IgD-negative memory B cell (primary cell): ENCODE results near the gene PARG. TPM values are rescaled to one million over a fixed set of nuclear protein-coding genes. Genes with fewer than 3 reads are reported as not detected.
"Not testable (repeated sequence)": the region's sequence is repeated elsewhere in the genome, so short reads cannot be mapped to it uniquely, and the experiment has no call there.

ENCODE experiments used
- H3K27ac Mint-ChIP-seq, 3 donors: one replicate each; pipeline ENCODE4 v1.8.0; 2020 to 2022; ENCODE audit warnings: mild to moderate bottlenecking in 3 of 3, mixed read lengths in 3 of 3, moderate library complexity in 1 of 3
- H3K27me3 Mint-ChIP-seq: one replicate; pipeline ENCODE4 v1.8.0; 2021; ENCODE audit warnings: mixed read lengths
- H3K36me3 Mint-ChIP-seq: one replicate; pipeline ENCODE4 v1.8.0; 2020; ENCODE audit warnings: mild to moderate bottlenecking, mixed read lengths
- H3K4me1 Mint-ChIP-seq, 3 donors: one replicate each; pipeline ENCODE4 v1.8.0; 2020 to 2022; ENCODE audit warnings: mixed read lengths in 3 of 3, mild to moderate bottlenecking in 1 of 3
- H3K4me3 Mint-ChIP-seq, 4 donors: one replicate each; pipeline ENCODE4 v1.8.0; 2020 to 2022; ENCODE audit warnings: mild to moderate bottlenecking in 4 of 4, mixed read lengths in 4 of 4, moderate library complexity in 3 of 4
- H3K9me3 Mint-ChIP-seq, 3 donors: one replicate each; pipeline ENCODE4 v1.8.0; 2020 to 2021; ENCODE audit warnings: mixed read lengths in 3 of 3, mild to moderate bottlenecking in 1 of 3
- polyA plus RNA-seq: library from polyadenylated mRNA; unstranded; fragments of 300-500 nt; fragmentation: Illumina TruSeq; gene quantifications from one replicate; pipeline ENCODE4 v1.2.3, GENCODE V29; 2021

PARG gene
- polyA plus RNA-seq, 1 donor from 2014 or later, result 16.7 TPM

DNA sequence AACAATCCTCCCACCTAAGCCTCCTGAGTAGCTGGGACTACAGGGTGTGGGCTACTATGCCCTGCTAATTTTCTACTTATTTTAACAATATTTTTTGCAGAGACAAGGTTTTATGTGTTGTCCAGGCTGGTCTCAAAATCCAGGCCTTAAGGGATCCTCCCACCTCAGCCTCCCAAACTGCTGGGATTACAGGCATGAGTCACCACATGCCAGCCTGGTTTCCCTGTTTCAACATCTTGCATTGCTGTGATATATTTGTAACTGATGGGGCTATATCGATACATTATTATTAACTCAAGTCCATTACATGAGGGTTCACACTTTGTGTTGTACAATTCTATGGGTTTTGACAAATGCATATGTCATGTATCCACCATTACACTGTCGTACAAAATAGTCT is 137.8 kb downstream of the PARG start:
- Mint-ChIP-seq H3K27me3 (peaks cover 3% of the 10 kb centered on the region), H3K27ac (no peak overlapping the region), H3K4me1 (no peaks in the 10 kb centered on the region), H3K9me3 (peaks cover 8 to 9% (median 8%) of the 10 kb centered on the region in 3 donors), H3K36me3 (peaks cover 5% of the 10 kb centered on the region), H3K4me3 (no peak overlapping the region)

DNA sequence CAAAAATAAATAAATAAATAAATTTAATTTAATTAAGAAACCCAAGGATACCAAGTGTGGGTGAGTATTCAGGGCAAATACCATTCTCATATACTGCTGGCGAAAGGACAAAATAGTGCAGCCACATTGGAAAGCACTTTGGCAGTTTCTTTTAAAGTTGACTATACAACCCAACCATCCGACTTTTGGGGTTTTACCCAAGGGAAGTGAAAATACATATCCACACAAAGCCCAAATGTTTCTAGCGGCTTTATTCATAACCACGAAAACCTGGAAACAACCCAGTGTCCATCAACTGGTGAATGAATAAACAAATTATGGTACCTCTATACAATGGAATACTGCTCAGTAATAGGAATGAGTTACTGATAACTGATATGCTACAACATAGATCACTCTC is 143.6 kb downstream of the PARG start:
- Mint-ChIP-seq H3K9me3 (no peaks in the 10 kb centered on the region), H3K4me3 (no peak overlapping the region), H3K27me3 (peaks cover 9% of the 10 kb centered on the region), H3K27ac (no peak overlapping the region), H3K36me3 (peaks cover 4% of the 10 kb centered on the region), H3K4me1 (no peaks in the 10 kb centered on the region)

DNA sequence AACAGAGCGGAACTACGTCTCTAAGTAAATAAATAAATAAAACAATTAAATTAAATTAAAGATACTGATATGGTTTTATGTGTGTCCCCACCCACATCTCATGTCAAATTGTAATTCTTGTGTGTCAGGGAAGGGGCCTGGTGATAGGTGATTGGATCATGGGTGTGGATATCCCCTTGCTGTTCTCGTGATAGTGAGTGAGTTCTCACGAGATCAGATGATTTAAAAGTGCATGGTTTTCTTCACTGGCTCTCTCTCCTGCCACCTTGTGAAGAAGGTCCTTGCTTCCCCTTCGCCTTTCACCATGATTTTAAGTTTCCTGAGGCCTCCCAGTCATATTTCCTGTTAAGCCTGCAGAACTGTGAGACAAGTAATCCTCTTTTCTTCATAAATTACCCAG is 150.7 kb downstream of the PARG start:
- peaks cover 6% of the 10 kb centered on the region for H3K27me3 Mint-ChIP-seq
- H3K27ac Mint-ChIP-seq, result no peak overlapping the region
- H3K36me3 Mint-ChIP-seq, result peaks cover 2% of the 10 kb centered on the region
- peaks cover 0 to 1% (median 0%) of the 10 kb centered on the region in 3 donors for H3K9me3 Mint-ChIP-seq
- H3K4me1 Mint-ChIP-seq, result no peaks in the 10 kb centered on the region
- no peak overlapping the region for H3K4me3 Mint-ChIP-seq

DNA sequence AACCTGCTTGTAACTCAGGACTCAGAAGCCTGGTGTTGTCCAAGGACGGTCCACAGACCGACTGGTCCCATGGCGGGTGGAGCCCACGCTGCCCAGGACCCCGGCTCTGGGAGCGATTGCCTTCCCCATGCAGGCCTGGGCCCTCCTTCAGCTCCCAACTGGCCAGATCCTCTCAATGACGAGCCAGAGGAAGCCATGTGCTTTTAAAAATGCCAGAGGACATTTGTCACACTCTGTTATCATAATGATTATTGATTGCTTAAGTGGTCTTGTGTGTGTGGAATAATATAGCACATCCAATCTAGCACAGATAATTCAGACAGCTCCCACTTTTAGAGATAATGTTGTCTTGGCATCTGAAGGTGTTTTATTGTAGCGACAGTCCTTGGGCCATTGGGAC is 157.1 kb downstream of the PARG start:
- peaks cover 0 to 7% (median 0%) of the 10 kb centered on the region in 3 donors for H3K9me3 Mint-ChIP-seq
- H3K27me3 Mint-ChIP-seq, result peaks cover 3% of the 10 kb centered on the region
- no peaks in the 10 kb centered on the region for H3K36me3 Mint-ChIP-seq
- H3K4me3 Mint-ChIP-seq, result no peak overlapping the region
- H3K27ac Mint-ChIP-seq, result no peak overlapping the region
- H3K4me1 Mint-ChIP-seq, result peaks cover 0 to 1% (median 0%) of the 10 kb centered on the region in 3 donors

DNA sequence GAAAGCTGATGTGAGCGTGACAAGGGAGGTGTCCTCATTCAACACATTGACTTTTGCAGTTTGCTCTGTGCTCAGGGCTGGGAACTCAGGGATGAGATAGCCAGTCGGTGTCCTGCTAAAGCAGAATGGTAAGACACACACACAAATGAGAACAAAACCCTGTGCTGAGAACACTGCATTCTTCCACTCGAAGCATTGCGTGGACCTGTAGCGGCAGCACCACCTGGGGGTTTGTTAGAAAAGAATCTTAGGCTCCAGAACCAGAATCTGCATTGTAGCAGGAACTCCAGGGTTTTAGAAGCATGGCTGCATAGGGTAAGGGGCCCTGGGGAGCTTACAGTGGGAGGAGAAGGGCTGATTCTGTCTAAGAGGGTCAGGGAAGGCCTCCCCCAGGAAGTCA is 158.2 kb downstream of the PARG start:
- H3K4me1 Mint-ChIP-seq, result peaks cover 0 to 1% (median 0%) of the 10 kb centered on the region in 3 donors
- peaks cover 3% of the 10 kb centered on the region for H3K27me3 Mint-ChIP-seq
- no peaks in the 10 kb centered on the region for H3K36me3 Mint-ChIP-seq
- peaks cover 0 to 7% (median 0%) of the 10 kb centered on the region in 3 donors for H3K9me3 Mint-ChIP-seq
- no peak overlapping the region for H3K27ac Mint-ChIP-seq
- no peak overlapping the region for H3K4me3 Mint-ChIP-seq

- H3K4me3 Mint-ChIP-seq, result no peak overlapping the region
- no peak overlapping the region for H3K27ac Mint-ChIP-seq
- H3K27me3 Mint-ChIP-seq, result peaks cover 1% of the 10 kb centered on the region
- no peaks in the 10 kb centered on the region for H3K36me3 Mint-ChIP-seq
- H3K9me3 Mint-ChIP-seq, result peaks cover 2 to 6% (median 4%) of the 10 kb centered on the region in 3 donors
- peaks cover 0 to 1% (median 0%) of the 10 kb centered on the region in 3 donors for H3K4me1 Mint-ChIP-seq
Measured at GRCh38 chr10:49781247-49781646, 160.6 kb downstream of the PARG start.

DNA sequence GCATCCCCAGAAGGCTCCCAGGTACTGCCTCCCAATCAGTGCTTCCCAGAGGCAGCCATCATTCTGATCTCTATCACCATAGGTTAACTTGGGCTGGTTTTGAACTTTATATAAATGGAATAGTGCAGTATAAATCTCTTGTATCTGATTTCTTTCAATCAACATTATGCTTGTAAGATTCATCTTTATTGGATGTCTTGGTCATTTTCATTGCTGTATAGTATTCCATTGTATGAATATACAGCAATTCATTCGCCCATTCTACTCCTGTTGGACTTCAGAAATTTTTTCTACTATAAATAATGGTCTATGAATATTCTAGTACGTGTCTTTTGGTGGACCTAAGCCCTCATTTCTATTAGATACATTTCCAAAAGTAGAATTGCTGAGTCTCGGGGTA is 163.6 kb downstream of the PARG start:
- H3K36me3 Mint-ChIP-seq, result no peaks in the 10 kb centered on the region
- H3K4me3 Mint-ChIP-seq, result no peak overlapping the region
- no peak overlapping the region for H3K27ac Mint-ChIP-seq
- H3K4me1 Mint-ChIP-seq, result no peaks in the 10 kb centered on the region
- peaks cover 2 to 6% (median 4%) of the 10 kb centered on the region in 3 donors for H3K9me3 Mint-ChIP-seq
- peaks cover 10% of the 10 kb centered on the region for H3K27me3 Mint-ChIP-seq

- Mint-ChIP-seq H3K9me3 (peaks cover 2 to 6% (median 4%) of the 10 kb centered on the region in 3 donors), H3K4me1 (no peaks in the 10 kb centered on the region), H3K36me3 (no peaks in the 10 kb centered on the region), H3K27me3 (peaks cover 10% of the 10 kb centered on the region), H3K4me3 (no peak overlapping the region), H3K27ac (no peak overlapping the region)
Measured at GRCh38 chr10:49776851-49777250, 165.0 kb downstream of the PARG start.

- Mint-ChIP-seq H3K4me1 (no peaks in the 10 kb centered on the region), H3K36me3 (no peaks in the 10 kb centered on the region), H3K4me3 (no peak overlapping the region), H3K9me3 (peaks cover 0 to 4% (median 2%) of the 10 kb centered on the region in 3 donors), H3K27me3 (peaks cover 15% of the 10 kb centered on the region), H3K27ac (no peak overlapping the region)
Measured at GRCh38 chr10:49775014-49775413, 166.8 kb downstream of the PARG start.

GRCh38 chr10:49772944-49773343 is 168.9 kb downstream of the PARG start:
- H3K27ac Mint-ChIP-seq, H3K4me1 Mint-ChIP-seq, H3K9me3 Mint-ChIP-seq, H3K4me3 Mint-ChIP-seq, H3K36me3 Mint-ChIP-seq: not testable (repeated sequence)
- H3K27me3 Mint-ChIP-seq, result peaks cover 24% of the 10 kb centered on the region

DNA sequence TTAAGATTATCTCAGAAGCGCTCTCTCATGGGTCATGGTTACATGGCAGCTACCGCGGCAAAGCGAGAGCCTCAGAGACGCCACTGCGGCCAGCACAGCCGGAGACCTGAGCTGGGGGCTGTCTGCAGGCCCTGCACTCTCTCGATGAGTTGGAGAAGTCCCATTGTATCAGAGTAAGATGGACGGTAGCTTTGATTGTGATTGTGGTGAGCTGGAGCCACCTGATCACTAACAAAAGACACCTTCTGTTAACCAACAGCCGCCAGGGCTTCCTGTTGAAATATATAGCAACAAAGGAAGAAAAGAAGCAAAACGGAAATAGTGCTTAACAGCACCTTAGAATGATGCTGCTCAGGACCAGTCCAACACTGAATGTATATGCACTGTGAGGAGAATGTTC is 170.8 kb downstream of the PARG start:
- Mint-ChIP-seq H3K27ac (peak overlapping the region in 1 of 3 donors; percentile 4), H3K27me3 (peaks cover 42% of the 10 kb centered on the region)
- H3K36me3 Mint-ChIP-seq, H3K9me3 Mint-ChIP-seq, H3K4me1 Mint-ChIP-seq, H3K4me3 Mint-ChIP-seq: not testable (repeated sequence)

- H3K27me3 Mint-ChIP-seq, result peaks cover 34% of the 10 kb centered on the region
- no peak overlapping the region for H3K27ac Mint-ChIP-seq
- no peaks in the 10 kb centered on the region for H3K4me1 Mint-ChIP-seq
- H3K9me3 Mint-ChIP-seq, result peaks cover 5 to 8% (median 6%) of the 10 kb centered on the region in 3 donors
- no peak overlapping the region for H3K4me3 Mint-ChIP-seq
- no peaks in the 10 kb centered on the region for H3K36me3 Mint-ChIP-seq
Measured at GRCh38 chr10:49769692-49770091, 172.1 kb downstream of the PARG start.

GRCh38 chr10:49768731-49769130 is 173.1 kb downstream of the PARG start:
- no peaks in the 10 kb centered on the region for H3K36me3 Mint-ChIP-seq
- no peak overlapping the region for H3K27ac Mint-ChIP-seq
- H3K9me3 Mint-ChIP-seq, result peaks cover 5 to 8% (median 6%) of the 10 kb centered on the region in 3 donors
- no peaks in the 10 kb centered on the region for H3K4me1 Mint-ChIP-seq
- no peak overlapping the region for H3K4me3 Mint-ChIP-seq
- peaks cover 34% of the 10 kb centered on the region for H3K27me3 Mint-ChIP-seq

DNA sequence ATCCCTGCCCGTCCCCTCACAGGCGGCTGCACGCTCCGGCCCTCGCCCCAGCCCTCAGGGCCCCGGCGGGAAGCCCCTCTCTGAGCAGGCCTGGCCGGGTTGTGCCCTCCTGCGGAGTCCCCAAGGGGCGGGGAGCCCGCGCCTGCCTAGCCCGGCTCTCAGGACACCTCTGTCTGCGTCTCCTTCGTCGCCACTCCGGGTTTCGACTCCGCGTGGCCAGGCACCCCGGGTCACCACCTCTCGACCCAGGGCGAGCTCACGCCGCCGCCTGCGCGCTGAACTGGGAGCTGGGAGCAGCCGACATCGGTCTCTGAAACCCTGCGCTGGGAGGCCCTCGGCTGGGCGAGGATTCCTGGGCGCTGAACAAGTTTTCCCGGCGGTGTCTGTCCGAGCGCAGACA is 173.5 kb downstream of the PARG start:
- peaks cover 5 to 8% (median 6%) of the 10 kb centered on the region in 3 donors for H3K9me3 Mint-ChIP-seq
- peaks cover 38% of the 10 kb centered on the region for H3K27me3 Mint-ChIP-seq
- no peaks in the 10 kb centered on the region for H3K36me3 Mint-ChIP-seq
- no peaks in the 10 kb centered on the region for H3K4me1 Mint-ChIP-seq
- no peak overlapping the region for H3K27ac Mint-ChIP-seq
- no peak overlapping the region for H3K4me3 Mint-ChIP-seq
